Measurements from ENCODE around the gene METAP1.
"Not testable (repeated sequence)": the region's sequence is repeated elsewhere in the genome, so short reads cannot be mapped to it uniquely, and the experiment has no call there.

Gene METAP1

GRCh38 chr4:98995183-98996055 is at the start of gene METAP1:
Gene METAP1 (plus strand): TSS chr4:98995721. CDS start chr4:98995754, 33 bp downstream.
- peak; percentile 98 for DNase-seq

- no peak for DNase-seq
Measured at GRCh38 chr4:98946359-98946758, 49.2 kb upstream of the METAP1 start.

GRCh38 chr4:98950925-98951324 is 44.6 kb upstream of the METAP1 start:
- no peak for DNase-seq

- DNase-seq: no peak
Measured at GRCh38 chr4:98951710-98952109, 43.8 kb upstream of the METAP1 start.

GRCh38 chr4:98955229-98955628 is 40.3 kb upstream of the METAP1 start:
- no peak for DNase-seq

- DNase-seq: no peak
Measured at GRCh38 chr4:98958065-98958464, 37.5 kb upstream of the METAP1 start.

- DNase-seq: no peak
Measured at GRCh38 chr4:98959411-98959810, 36.1 kb upstream of the METAP1 start.

GRCh38 chr4:98961770-98962169 is 33.8 kb upstream of the METAP1 start:
- no peak for DNase-seq

GRCh38 chr4:98963538-98964433 is 31.7 kb upstream of the METAP1 start:
- DNase-seq: no peak

GRCh38 chr4:98966926-98967325 is 28.6 kb upstream of the METAP1 start:
- no peak for DNase-seq

GRCh38 chr4:98967786-98968329 is 27.7 kb upstream of the METAP1 start:
- no peak for DNase-seq

GRCh38 chr4:98969878-98970785 is 25.4 kb upstream of the METAP1 start:
- DNase-seq: no peak

- no peak for DNase-seq
Measured at GRCh38 chr4:98976716-98977115, 18.8 kb upstream of the METAP1 start.

GRCh38 chr4:98977557-98977956 is 18.0 kb upstream of the METAP1 start:
- DNase-seq: no peak

- DNase-seq: no peak
Measured at GRCh38 chr4:98987720-98988119, 7.8 kb upstream of the METAP1 start.

- DNase-seq: not testable (repeated sequence)
Measured at GRCh38 chr4:98992835-98993234, 2.7 kb upstream of the METAP1 start.

GRCh38 chr4:98993419-98994071 is 2.0 kb upstream of the METAP1 start:
- DNase-seq: no peak

- DNase-seq: no peak
Measured at GRCh38 chr4:98994474-98995182, 893 bp upstream of the METAP1 start.

GRCh38 chr4:98996056-98996764 is 689 bp downstream of the METAP1 start:
- no peak for DNase-seq

GRCh38 chr4:98996765-98997068 is 1.2 kb downstream of the METAP1 start:
- DNase-seq: no peak

- DNase-seq: no peak
Measured at GRCh38 chr4:98997166-98997565, 1.6 kb downstream of the METAP1 start.
